ENCODE results near the gene TMEM131. TPM values are rescaled to one million over a fixed set of nuclear protein-coding genes. Genes with fewer than 3 reads are reported as not detected.

Gene TMEM131
- total RNA-seq, 1 donor from 2014 or later: 52.9 TPM

DNA sequence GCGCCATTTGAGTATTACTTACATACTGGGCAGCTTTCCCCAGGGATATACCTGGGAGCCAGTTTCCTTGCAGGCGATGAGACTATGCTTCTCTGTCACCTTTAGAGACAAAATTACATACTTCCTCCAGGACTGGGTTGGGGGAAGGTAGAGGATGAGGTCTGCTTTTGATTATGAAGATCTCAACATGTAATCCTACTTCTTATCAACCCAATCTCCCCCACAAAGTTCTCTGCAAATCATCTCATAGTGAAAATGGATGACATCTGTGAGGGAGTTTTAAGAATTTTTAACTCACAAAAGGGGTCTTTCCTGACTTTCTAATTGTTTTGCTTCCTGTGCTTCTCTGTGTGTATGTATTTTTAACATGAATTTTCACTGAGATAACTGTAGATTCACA is 81.9 kb downstream of the TMEM131 start:
- Mint-ChIP-seq H3K4me3 (no peak overlapping the region), H3K9me3 (peaks cover 17% of the 10 kb centered on the region), H3K4me1 (peaks cover 16% of the 10 kb centered on the region), H3K36me3 (peaks cover 27% of the 10 kb centered on the region), H3K27me3 (ENCODE audit: low read depth) (no peaks in the 10 kb centered on the region), H3K27ac (no peak overlapping the region)
- DNase-seq (ENCODE audit: low spot score in 2 of 2, unreplicated experiment in 2 of 2): no peak
- TF ChIP-seq, protein P1, sequence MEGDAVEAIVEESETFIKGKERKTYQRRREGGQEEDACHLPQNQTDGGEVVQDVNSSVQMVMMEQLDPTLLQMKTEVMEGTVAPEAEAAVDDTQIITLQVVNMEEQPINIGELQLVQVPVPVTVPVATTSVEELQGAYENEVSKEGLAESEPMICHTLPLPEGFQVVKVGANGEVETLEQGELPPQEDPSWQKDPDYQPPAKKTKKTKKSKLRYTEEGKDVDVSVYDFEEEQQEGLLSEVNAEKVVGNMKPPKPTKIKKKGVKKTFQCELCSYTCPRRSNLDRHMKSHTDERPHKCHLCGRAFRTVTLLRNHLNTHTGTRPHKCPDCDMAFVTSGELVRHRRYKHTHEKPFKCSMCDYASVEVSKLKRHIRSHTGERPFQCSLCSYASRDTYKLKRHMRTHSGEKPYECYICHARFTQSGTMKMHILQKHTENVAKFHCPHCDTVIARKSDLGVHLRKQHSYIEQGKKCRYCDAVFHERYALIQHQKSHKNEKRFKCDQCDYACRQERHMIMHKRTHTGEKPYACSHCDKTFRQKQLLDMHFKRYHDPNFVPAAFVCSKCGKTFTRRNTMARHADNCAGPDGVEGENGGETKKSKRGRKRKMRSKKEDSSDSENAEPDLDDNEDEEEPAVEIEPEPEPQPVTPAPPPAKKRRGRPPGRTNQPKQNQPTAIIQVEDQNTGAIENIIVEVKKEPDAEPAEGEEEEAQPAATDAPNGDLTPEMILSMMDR (IDR thresholded peaks at IDR 0.05; ENCODE audit: unreplicated experiment): no peak

DNA sequence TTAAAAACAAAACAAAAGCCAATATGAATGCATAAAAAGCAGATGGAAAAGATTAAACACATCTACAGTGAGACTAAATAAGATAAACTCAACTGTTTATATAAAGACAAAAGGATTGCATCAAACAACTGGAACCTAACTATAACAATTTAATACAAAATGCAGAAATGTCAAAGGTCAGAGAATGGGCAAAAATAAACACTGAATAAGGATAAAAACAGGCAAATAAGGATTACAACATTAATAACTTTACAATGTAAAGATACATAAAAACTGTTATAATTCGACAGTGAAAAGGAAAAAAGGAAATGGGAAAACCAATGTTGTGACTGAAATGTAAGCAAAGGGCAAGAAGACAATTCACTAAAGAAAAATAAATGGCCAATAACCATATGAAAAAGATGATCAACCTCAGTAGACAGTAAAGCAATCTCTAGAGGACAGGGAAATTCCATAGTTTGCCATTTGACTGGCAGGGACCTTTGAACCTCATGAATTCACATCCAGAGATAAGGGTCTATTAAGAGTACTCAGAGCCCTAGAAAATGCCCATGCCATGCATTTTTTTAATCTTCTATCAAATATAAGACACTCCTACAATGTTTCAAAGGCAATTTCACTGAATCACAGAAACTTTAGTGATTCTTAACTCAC is 83.7 kb downstream of the TMEM131 start:
- no peak overlapping the region for H3K4me3 Mint-ChIP-seq
- peaks cover 10% of the 10 kb centered on the region for H3K9me3 Mint-ChIP-seq
- peaks cover 17% of the 10 kb centered on the region for H3K36me3 Mint-ChIP-seq
- peaks cover 16% of the 10 kb centered on the region for H3K4me1 Mint-ChIP-seq
- H3K27me3 Mint-ChIP-seq (ENCODE audit: low read depth): no peaks in the 10 kb centered on the region
- TF ChIP-seq, protein P1 (IDR thresholded peaks at IDR 0.05; ENCODE audit: unreplicated experiment): no peak
- no peak overlapping the region for H3K27ac Mint-ChIP-seq
- no peak for DNase-seq (ENCODE audit: low spot score in 2 of 2, unreplicated experiment in 2 of 2)

DNA sequence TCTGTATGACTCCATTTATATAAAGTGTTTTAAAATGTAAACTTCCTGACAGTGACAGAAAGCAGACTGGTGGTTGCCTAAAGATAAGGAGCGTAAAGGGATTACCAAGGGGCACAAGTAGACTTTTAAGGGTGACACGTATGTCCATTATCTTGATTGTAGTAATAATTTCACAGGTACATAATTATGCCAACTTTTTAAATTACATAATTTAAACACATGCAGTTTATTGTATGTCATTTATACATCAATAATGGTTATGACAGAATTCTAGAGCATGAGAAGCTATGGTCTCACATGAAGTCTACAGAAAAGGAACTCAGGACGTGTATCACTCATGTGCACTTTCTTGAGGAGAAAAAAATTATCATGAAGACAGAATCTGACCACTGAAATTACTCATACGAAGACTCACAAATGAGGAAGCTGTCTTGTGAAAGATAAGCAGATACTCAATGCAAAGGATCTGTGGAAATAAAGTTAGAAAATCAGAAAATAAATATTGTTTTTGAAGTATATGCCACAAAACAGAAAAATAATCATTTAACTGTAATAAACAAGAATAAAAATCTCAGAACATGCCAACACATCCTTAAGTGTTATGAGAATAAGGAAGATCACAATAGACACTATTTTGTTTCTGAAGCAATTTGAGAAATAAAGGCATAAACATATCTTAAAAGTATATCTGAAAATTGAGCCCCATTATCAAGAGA is 84.4 kb downstream of the TMEM131 start:
- DNase-seq (ENCODE audit: low spot score in 2 of 2, unreplicated experiment in 2 of 2): no peak
- no peak overlapping the region for H3K27ac Mint-ChIP-seq
- peaks cover 10% of the 10 kb centered on the region for H3K9me3 Mint-ChIP-seq
- H3K4me1 Mint-ChIP-seq: peaks cover 16% of the 10 kb centered on the region
- H3K36me3 Mint-ChIP-seq: peaks cover 22% of the 10 kb centered on the region
- H3K27me3 Mint-ChIP-seq (ENCODE audit: low read depth): no peaks in the 10 kb centered on the region
- H3K4me3 Mint-ChIP-seq: no peak overlapping the region
- TF ChIP-seq, protein P1 (IDR thresholded peaks at IDR 0.05; ENCODE audit: unreplicated experiment): no peak

DNA sequence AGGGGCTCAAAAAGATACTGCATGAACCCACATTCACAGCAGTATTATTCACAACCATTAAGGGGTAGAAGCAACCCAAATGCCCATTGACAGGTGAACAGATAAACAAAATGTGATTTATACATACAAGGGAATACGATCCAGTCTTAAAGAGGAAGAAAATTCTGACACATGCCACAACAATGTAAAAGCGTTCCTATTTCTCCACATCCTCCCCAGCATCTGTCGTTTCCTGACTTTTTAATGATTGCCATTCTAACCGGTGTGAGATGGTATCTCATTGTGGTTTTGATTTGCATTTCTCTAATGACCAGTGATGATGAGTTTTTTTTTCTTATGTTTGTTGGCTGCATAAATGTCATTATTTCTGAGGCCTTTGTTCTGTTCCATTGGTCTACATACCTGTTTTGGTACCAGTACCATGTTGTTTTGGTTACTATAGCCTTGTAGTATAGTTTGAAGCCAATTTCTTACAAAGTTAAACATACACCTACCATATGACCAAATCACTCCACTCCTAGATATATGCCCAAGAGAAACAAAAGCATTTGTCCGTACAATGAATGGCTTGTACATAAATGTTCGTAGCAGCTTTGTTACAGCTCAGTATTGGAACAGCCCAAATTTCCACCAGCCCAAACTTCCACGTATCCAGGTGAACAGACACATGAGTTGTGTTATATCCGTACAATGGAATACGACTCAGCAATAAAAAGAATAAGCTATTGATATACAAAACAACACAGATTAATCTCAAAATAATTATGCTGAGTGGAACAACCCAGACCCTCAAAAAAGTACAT is 85.1 kb downstream of the TMEM131 start:
- Mint-ChIP-seq H3K4me1 (peaks cover 16% of the 10 kb centered on the region), H3K36me3 (peaks cover 30% of the 10 kb centered on the region), H3K9me3 (peaks cover 15% of the 10 kb centered on the region), H3K4me3 (no peak overlapping the region), H3K27me3 (ENCODE audit: low read depth) (no peaks in the 10 kb centered on the region), H3K27ac (no peak overlapping the region)
- no peak for DNase-seq (ENCODE audit: low spot score in 2 of 2, unreplicated experiment in 2 of 2)
- TF ChIP-seq, protein P1 (IDR thresholded peaks at IDR 0.05; ENCODE audit: unreplicated experiment): no peak

DNA sequence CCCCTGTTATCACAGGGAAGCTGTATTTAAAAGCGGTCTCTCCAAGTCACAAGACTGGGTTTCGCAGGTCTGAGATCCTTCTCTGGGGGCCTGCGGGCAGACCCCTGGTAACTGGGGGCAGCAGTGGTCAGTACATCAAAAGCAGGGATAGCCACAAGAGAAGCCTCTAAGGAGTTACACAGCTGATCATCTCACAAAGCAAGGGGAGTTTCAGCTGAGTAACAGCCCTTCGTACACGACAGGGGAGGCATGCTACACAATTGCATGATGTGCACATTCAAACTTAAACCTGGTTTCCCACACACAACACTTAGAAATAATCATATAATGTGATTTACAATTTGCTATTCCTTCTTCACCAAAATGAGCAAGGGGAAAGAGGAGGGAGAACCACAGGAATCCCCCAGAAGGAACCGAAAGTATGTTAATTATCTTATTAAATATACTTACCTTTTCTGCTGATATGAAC is 87.5 kb downstream of the TMEM131 start:
- peaks cover 4% of the 10 kb centered on the region for H3K4me1 Mint-ChIP-seq
- peaks cover 20% of the 10 kb centered on the region for H3K9me3 Mint-ChIP-seq
- H3K27ac Mint-ChIP-seq: no peak overlapping the region
- H3K4me3 Mint-ChIP-seq: no peak overlapping the region
- peaks cover 41% of the 10 kb centered on the region for H3K36me3 Mint-ChIP-seq
- no peak for DNase-seq (ENCODE audit: low spot score in 2 of 2, unreplicated experiment in 2 of 2)
- no peaks in the 10 kb centered on the region for H3K27me3 Mint-ChIP-seq (ENCODE audit: low read depth)
- TF ChIP-seq, protein P1 (IDR thresholded peaks at IDR 0.05; ENCODE audit: unreplicated experiment): no peak

All from mesothelial cell of epicardium (in vitro differentiated cells).